HG03108 (cell line): ENCODE results near the gene BEST4.
"Not testable (repeated sequence)": the region's sequence is repeated elsewhere in the genome, so short reads cannot be mapped to it uniquely, and the experiment has no call there.

Source experiments
- ATAC-seq: cut with Tn5 transposase; IDR thresholded peaks from one replicate; pipeline ENCODE4 v1.9.1; 2021; ENCODE audit warnings: moderate library complexity; ENCODE audit not compliant: unreplicated experiment

BEST4 gene

GRCh38 chr1:44819608-44820327, 31.8 kb upstream of the BEST4 start:
- peak; percentile 66 for ATAC-seq

DNA sequence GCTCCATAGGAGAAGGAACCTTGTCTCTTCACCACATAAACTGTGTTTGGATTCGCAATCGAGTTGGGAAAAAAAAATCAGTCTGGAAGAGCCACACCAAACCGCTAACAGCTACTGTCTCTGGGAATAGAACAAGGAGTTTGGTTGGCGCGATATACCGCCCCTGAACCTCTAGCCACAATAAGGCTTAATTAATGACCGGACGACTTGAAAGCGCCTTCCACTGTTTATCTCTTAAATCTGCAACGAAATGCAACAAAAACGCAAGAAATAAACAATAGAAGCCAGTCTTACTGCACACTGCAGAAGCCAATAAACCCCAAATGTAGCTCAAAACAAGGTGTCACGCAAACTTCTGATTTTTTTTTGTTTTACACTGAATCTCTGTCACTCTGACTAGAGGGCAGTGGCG, 31.2 kb upstream of the BEST4 start:
- no peak for ATAC-seq

DNA sequence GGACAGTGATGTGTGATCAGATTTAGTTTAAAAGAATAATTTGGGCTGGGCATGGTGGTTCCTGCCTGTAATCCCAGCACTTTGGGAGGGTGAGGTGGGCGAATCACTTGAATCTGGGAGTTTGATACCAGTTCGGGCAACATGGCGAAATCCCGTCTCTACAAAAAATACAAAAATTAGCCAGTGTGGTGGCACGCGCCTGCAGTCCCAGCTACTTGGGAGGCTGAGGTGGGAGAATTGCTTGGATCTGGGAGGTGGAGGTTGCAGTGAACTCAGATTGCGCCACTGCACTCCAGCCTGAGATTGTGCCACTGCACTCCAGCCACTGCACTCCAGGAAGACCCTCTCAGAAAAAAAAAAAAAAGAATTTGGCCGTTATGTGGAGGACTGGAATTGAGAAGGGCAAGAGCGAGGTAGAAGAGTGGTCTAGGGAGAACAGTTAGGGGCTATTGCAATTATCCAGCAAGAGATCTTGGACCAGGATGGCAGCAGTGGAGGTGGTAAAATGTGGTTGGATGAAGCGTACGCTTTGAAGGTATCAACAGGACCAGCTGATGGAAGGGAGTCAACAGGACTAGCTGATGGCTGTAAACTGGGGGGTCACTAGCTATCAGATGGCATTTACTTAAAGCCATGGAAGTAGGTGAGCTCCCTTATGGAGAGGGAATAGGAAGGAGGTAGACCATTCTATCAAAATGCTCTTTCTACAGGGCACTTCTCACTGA, 30.0 kb upstream of the BEST4 start:
- ATAC-seq = no peak

DNA sequence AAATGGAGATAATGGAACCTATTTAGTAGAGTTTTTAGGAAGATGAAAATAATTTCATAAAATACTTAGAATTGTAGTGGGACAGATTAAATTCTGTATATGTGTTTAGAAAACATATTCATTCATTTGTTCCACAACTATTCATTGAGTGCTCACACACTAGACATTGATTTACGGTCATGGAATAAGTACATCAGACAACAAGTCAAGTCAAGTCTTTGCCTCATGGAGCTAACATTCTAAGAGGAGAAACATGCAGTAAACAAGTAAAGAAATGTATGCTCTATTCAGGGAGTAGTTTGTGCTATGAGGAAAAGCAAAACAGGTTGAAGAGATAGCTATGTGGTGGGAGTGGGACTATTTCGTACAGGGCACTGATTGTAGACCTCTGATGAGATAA, 29.3 kb upstream of the BEST4 start:
- no peak for ATAC-seq

GRCh38 chr1:44815926-44816325, 28.0 kb upstream of the BEST4 start:
- not testable (repeated sequence) for ATAC-seq

DNA sequence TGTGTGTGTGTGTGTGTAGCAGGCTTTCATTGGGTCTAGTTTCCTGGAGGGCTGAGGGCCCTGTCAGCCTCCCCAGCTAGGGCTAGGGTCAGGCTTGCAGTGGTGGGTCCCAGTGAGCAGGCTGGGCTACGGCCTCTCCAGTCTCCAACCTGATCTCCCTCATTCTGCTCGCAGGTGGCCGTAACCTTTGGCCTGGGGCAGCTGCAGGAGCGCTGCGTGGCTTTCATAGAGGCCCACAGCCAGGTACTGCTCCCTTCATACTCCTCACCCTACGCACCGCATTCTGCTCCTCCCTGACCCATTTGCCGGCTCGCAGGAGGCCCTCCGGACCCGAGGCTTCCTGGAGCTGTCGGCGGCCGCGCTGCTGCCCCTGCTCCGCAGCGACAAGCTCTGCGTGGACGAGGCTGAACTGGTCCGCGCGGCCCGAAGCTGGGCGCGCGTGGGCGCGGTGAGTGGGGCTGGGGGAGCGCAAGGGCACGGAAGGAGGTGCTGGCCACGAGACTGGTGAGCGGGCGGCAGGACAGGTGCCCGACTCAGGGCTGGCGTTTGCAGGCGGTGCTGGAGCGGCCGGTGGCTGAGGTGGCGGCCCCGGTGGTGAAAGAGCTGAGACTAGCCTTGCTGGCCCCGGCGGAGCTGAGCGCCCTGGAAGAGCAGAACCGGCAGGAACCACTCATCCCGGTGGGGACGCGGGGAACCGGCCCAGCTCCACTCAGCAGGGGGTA, 25.0 kb upstream of the BEST4 start:
- ATAC-seq = no peak

- no peak for ATAC-seq
Observed at GRCh38 chr1:44811234-44811633, 23.3 kb upstream of the BEST4 start.

- not testable (repeated sequence) for ATAC-seq
Observed at GRCh38 chr1:44810762-44811105, 22.8 kb upstream of the BEST4 start.

- ATAC-seq = no peak
Observed at GRCh38 chr1:44810101-44810761, 22.3 kb upstream of the BEST4 start.

DNA sequence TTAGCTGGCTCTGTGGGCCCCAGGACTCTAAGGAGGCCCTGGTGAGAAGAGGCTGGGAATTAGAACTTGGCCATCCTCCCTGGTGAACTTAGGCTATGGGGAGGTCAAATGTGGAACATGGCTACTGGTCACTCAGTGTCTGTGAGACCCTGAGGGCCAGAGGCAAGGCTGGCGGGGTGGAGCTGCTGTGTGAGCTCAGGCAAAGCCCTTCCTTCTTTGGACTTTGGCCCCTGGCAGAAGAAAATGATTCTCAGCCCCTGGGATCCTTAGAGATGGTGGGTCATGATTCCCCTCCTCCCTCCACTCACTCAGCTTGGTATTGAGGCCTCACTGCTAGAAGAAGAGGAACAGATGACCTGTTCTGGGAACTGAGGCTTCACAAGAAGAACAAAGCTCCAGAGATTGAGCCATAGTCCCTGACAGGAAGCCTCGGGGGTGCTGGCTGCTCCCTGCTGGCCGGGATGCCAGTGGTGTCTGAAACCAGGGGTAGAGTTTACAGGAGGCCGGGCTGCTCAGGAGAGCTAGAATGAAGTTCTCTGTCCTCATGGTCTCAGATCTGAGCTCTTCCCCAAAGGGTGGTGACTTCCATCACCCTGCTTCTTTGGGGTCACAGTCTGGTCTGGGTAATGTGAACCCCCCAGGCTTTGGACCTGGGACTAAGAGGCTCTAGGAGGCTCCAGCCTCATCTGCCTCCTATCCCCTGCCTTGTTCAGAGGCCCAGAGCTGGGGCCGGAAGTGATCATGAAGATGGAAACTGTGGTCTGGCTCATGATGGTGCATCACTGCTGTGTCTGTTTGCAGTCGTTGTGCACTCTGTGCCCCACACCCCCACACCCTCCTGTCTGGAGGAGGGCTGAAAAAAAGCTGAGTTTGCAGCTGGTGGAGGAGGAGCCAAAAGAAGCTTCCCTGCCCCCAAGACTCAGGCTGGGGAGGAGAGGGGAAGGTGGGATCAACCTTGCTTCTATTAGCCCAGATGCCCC, 21.3 kb upstream of the BEST4 start:
- peak; percentile 33 for ATAC-seq

DNA sequence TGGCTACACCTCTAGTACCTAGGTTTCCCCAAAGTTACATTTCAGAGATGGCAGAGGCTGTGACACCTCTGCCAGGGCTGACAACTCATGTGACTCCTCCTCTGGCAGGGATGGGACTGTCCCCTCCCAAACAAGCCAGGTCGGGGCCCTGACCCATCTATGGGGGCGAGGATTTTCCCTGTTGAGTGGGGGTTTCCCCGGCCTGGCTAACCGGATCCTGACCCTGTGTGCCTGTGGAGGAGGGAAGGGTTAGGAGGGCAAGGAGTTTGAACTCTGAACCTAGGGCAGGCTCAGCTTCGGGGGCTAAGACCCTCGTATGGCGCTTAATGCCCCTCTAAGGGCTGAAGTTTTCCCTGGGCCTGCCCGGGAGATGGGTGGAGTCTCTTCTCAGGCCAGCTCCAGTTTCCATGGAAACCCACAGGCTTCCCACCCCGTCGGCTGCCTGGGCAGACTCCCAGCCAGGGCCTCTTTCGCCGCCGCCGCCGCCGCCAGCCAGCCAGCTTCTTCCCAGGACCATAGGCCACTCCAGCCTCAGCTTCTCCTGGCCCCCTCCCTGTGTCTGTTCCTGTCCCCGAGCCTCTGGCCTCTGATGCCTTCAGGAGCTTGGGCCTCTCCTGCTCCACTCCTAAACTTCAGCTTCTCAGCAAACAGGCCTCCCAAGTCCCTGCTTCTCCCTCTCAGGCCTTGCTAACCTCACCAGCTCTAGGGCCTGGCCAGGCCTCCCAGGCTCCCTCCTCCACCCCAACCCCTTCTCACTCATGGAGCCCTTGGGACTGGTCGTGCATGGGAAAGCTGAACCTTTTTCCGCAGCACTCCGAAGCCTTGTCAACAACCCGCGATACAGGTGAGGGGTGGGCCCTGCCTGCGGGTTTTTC, 20.3 kb upstream of the BEST4 start, which contains the start of gene BTBD19:
BTBD19 (plus strand) TSS at position 461 of the 875 bp plus-strand sequence; CDS start at position 759, 298 bp downstream.
- peak; percentile 32 for ATAC-seq

DNA sequence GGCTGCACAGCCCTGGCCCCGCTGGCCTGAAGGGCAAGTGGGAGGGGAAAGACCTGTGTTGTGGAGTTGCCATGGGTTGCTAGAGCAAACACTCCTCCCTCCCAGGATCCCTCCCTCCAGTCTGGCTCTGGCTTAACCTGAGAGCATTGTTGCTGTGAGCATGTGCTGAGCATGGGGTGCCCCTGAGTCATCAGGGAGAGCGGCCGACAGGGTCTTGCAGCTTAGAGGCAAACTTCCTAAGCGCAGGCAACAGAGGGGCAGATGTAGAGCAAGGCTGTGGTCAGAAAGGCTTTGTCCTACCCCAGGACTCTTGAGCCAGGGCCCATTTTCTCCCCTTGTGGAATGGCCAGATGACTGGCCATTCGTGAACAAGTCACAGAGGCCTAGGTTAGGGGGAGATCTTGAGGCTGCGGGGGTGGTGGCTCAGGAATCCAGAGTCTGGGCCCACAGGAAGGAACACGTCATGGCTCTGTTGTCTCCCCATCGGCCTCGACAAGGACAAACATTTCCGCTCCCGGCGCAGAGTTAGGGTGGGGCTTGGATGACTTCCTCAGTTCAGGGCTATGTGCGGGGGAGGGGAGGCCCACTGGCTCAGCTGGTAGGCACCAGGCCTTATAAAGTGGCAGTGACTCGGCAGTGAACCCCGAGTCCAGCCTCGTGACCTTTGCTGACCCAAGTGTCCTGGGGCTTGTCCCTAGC, 19.5 kb upstream of the BEST4 start:
- ATAC-seq = peak; percentile 30

GRCh38 chr1:44806704-44807363, 18.9 kb upstream of the BEST4 start, which contains the start of gene DYNLT4:
DYNLT4 (minus strand) TSS chr1:44807351; CDS start chr1:44806668, 683 bp downstream.
- no peak for ATAC-seq

- ATAC-seq = no peak
Observed at GRCh38 chr1:44806025-44806703, 18.2 kb upstream of the BEST4 start.

GRCh38 chr1:44805311-44806024, 17.5 kb upstream of the BEST4 start:
- no peak for ATAC-seq

- no peak for ATAC-seq
Observed at GRCh38 chr1:44803312-44804095, 15.5 kb upstream of the BEST4 start.
